ENCODE measurements around the gene ACTN3. TPM values are rescaled to one million over a fixed set of nuclear protein-coding genes. Genes with fewer than 3 reads are reported as not detected.
"Not testable (repeated sequence)": the region's sequence is repeated elsewhere in the genome, so short reads cannot be mapped to it uniquely, and the experiment has no call there.

ACTN3 gene
- total RNA-seq, 1 donor from 2014 or later, result 0.07 TPM

DNA sequence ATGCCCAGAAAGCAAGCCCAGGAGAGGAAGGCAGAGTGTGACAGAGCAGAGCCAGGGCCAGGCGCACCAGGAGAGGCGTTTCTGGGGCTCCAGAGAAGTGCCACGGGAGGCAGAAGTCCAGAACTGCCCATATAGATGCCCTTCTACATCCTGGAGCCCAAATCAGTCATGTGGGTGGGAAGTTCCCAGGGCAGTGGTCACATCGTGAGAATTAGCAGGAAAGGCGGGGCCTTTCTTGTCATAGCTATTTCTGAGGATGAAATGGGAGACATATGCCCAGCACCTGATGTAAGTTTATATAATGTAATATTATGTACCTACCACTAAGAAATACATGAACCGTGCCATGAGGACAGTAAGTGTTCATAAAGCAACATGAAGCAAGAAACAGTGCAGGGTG, 13.9 kb upstream of the ACTN3 start:
- H3K27ac Mint-ChIP-seq, result no peak overlapping the region
- DNase-seq, result no peak
- H3K9me3 Mint-ChIP-seq, result no peaks in the 10 kb centered on the region
- H3K4me3 Mint-ChIP-seq, result no peak overlapping the region
- H3K36me3 Mint-ChIP-seq (ENCODE audit: low read depth), result peaks cover 11% of the 10 kb centered on the region
- intact Hi-C loops (cut with micrococcal nuclease), result no loop called here
- no peaks in the 10 kb centered on the region for H3K27me3 Mint-ChIP-seq
- H3K4me1 Mint-ChIP-seq, result peaks cover 3% of the 10 kb centered on the region

- no peak overlapping the region for H3K27ac Mint-ChIP-seq
- peaks cover 10% of the 10 kb centered on the region for H3K4me1 Mint-ChIP-seq
- intact Hi-C loops (cut with micrococcal nuclease), result no loop called here
- H3K4me3 Mint-ChIP-seq, result no peak overlapping the region
- H3K9me3 Mint-ChIP-seq, result no peaks in the 10 kb centered on the region
- H3K36me3 Mint-ChIP-seq (ENCODE audit: low read depth), result peaks cover 38% of the 10 kb centered on the region
- no peaks in the 10 kb centered on the region for H3K27me3 Mint-ChIP-seq
- no peak for DNase-seq
These were observed 7.4 kb upstream of the ACTN3 start for GRCh38 chr11:66539170-66539869.

GRCh38 chr11:66539870-66540213, 6.9 kb upstream of the ACTN3 start:
- Mint-ChIP-seq H3K27me3 (no peaks in the 10 kb centered on the region), H3K27ac (no peak overlapping the region), H3K4me1 (peaks cover 12% of the 10 kb centered on the region), H3K36me3 (ENCODE audit: low read depth) (peaks cover 38% of the 10 kb centered on the region), H3K4me3 (no peak overlapping the region), H3K9me3 (no peaks in the 10 kb centered on the region)
- intact Hi-C loops (cut with micrococcal nuclease), result no loop called here
- no peak for DNase-seq

DNA sequence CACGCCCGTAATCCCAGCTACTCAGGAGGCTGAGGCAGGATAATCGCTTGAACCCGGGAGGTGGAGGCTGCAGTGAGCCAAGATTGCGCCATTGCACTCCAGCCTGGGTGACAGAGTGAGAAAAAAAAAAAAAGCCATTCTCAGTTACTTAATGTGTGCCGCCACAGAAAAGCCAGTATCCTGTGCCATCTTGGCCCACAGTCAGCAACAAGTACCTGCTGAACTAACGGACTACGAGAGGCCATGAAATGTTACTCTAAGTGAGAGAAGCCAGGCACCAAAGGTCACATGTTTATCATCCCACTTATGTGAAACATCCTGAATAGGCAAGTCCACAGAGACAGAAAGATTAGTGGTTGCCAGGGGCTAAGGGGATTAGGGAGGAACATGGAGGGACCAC, 6.1 kb upstream of the ACTN3 start:
- H3K9me3 Mint-ChIP-seq; H3K27ac Mint-ChIP-seq; DNase-seq; intact Hi-C loops (cut with micrococcal nuclease); H3K27me3 Mint-ChIP-seq; H3K4me3 Mint-ChIP-seq: not testable (repeated sequence)
- Mint-ChIP-seq H3K36me3 (ENCODE audit: low read depth) (peaks cover 35% of the 10 kb centered on the region), H3K4me1 (peaks cover 15% of the 10 kb centered on the region)

- intact Hi-C loops (cut with micrococcal nuclease), result no loop called here
- no peaks in the 10 kb centered on the region for H3K27me3 Mint-ChIP-seq
- no peaks in the 10 kb centered on the region for H3K9me3 Mint-ChIP-seq
- no peak for DNase-seq
- H3K36me3 Mint-ChIP-seq (ENCODE audit: low read depth), result peaks cover 27% of the 10 kb centered on the region
- H3K4me1 Mint-ChIP-seq, result peaks cover 17% of the 10 kb centered on the region
- H3K27ac Mint-ChIP-seq, result peak overlapping the region; percentile 1
- no peak overlapping the region for H3K4me3 Mint-ChIP-seq
These were observed 4.8 kb upstream of the ACTN3 start for GRCh38 chr11:66541892-66542291.

DNA sequence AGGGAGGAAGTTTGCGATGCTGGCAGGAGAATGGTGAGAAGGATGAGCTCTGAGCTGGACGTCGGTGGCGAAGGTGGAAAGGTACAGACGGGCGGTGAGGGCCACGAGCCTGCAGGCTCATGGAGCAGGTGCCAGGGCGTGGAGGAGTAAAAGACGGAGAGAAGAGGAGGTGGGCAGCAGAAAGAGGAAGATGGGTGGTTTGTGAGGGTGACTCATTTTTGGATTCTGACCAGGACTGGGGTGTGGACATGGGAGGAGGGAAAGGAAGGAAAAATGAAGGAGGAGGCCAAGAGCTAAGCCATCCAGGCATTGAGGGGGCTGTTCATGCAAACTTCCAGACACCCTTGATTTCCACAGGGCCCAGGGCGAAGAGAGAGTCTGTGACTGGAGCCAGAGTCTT, 4.3 kb upstream of the ACTN3 start:
- peak overlapping the region; percentile 1 for H3K27ac Mint-ChIP-seq
- no peaks in the 10 kb centered on the region for H3K27me3 Mint-ChIP-seq
- intact Hi-C loops (cut with micrococcal nuclease), result no loop called here
- H3K36me3 Mint-ChIP-seq (ENCODE audit: low read depth), result peaks cover 27% of the 10 kb centered on the region
- peaks cover 17% of the 10 kb centered on the region for H3K4me1 Mint-ChIP-seq
- H3K9me3 Mint-ChIP-seq, result no peaks in the 10 kb centered on the region
- DNase-seq, result no peak
- no peak overlapping the region for H3K4me3 Mint-ChIP-seq

- peak; percentile 83 for DNase-seq
- Mint-ChIP-seq H3K4me1 (peaks cover 17% of the 10 kb centered on the region), H3K4me3 (peak overlapping the region; percentile 75), H3K9me3 (no peaks in the 10 kb centered on the region), H3K27me3 (peaks cover 2% of the 10 kb centered on the region), H3K36me3 (ENCODE audit: low read depth) (peaks cover 25% of the 10 kb centered on the region), H3K27ac (peak overlapping the region; percentile 61)
- intact Hi-C loops (cut with micrococcal nuclease), result no loop called here
These were observed 3.2 kb upstream of the ACTN3 start for GRCh38 chr11:66543263-66544107.

DNA sequence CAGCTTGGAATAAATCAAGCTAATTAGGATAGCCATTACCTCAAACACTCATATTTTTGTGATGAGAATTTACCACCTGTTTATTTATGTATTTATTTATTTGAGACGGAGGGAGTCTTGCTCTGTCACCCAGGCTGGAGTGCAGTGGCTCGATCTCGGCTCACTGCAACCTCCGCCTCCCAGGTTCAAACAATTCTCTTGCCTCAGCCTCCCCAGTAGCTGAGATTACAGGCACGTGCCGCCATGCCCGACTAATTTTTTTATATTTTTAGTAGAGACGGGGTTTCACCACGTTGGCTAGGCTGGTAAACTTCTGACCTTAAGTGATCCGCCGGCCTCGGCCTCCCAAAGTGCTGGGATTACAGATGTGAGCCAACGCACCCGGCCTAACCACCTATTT, 1.8 kb upstream of the ACTN3 start:
- peak overlapping the region; percentile 80 for H3K27ac Mint-ChIP-seq
- H3K36me3 Mint-ChIP-seq (ENCODE audit: low read depth), result peaks cover 22% of the 10 kb centered on the region

DNA sequence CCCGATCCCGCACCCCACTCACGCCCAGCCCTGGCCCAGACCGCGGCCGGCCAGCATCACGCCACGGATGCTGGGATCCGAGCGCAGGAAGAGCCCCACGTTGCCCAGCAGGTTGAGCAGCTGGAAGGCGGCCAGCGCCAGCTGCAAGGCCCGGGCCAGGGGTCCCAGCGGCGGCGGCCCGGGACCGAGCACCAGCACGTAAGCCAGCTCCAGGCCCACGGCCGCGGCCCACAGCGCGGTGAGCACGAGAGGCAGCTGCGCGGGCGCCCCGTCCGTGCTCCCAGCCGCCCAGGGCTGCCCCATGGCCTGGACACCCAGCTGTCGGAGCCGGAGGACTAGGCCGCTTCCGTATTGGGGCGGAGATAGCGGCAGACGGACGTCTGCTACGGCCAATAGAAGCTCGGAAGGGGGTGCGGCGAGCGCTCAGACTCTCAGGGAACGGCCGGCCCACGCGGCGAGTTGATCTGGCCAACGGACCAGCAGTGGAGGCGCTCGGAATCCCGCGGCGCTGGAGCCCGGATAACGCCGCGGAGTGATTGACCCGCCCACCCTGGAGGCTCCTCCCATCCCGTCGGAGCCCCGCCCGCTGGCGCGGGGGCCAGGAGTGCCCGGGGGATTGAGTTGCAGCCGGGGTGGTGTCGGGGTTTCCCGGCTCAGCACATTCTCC, 869 bp upstream of the ACTN3 start, which contains the start of gene ZDHHC24:
Gene ZDHHC24 (minus strand): TSS at position 348 of the 667 bp plus-strand sequence. CDS start 45 bp downstream, at position 303.
- intact Hi-C loops (cut with micrococcal nuclease), result loop anchor here (1.0 to 2.0 kb wide), 4 partner anchors 36 to 132 kb away; partner anchors contain the start of genes BBS1, CCDC87, CCS and DPP3
- Mint-ChIP-seq H3K36me3 (ENCODE audit: low read depth) (peaks cover 20% of the 10 kb centered on the region), H3K27ac (peak within 1 kb of the TSS; percentile 80), H3K9me3 (no peaks in the 10 kb centered on the region), H3K27me3 (peaks cover 13% of the 10 kb centered on the region), H3K4me1 (peaks cover 17% of the 10 kb centered on the region), H3K4me3 (peak within 1 kb of the TSS; percentile 89)
- DNase-seq, result peak; percentile 97

More for the DNA sequence above, 1.8 kb upstream of the ACTN3 start:
- H3K9me3 Mint-ChIP-seq; DNase-seq; intact Hi-C loops (cut with micrococcal nuclease): not testable (repeated sequence)
- Mint-ChIP-seq H3K4me3 (peak overlapping the region; percentile 89), H3K27me3 (peaks cover 11% of the 10 kb centered on the region), H3K4me1 (peaks cover 17% of the 10 kb centered on the region)

GRCh38 chr11:66546966-66547661, 411 bp downstream of the ACTN3 start:
- H3K4me3 Mint-ChIP-seq, result peak overlapping the region; percentile 89
- intact Hi-C loops (cut with micrococcal nuclease), result loop anchor here (1.0 to 2.0 kb wide), 4 partner anchors 37 to 131 kb away; partner anchors contain the start of genes BBS1, CCDC87, CCS and DPP3
- H3K9me3 Mint-ChIP-seq, result no peaks in the 10 kb centered on the region
- H3K36me3 Mint-ChIP-seq (ENCODE audit: low read depth), result peaks cover 10% of the 10 kb centered on the region
- H3K4me1 Mint-ChIP-seq, result peaks cover 17% of the 10 kb centered on the region
- peaks cover 13% of the 10 kb centered on the region for H3K27me3 Mint-ChIP-seq
- peak; percentile 61 for DNase-seq
- H3K27ac Mint-ChIP-seq, result no peak overlapping the region

GRCh38 chr11:66547662-66548009, 933 bp downstream of the ACTN3 start:
- intact Hi-C loops (cut with micrococcal nuclease), result loop anchor here (2.0 kb wide), 1 partner anchor 45 kb away; the partner anchor contains the start of genes CCDC87 and CCS
- peaks cover 5% of the 10 kb centered on the region for H3K36me3 Mint-ChIP-seq (ENCODE audit: low read depth)
- H3K4me3 Mint-ChIP-seq, result no peak overlapping the region
- no peak overlapping the region for H3K27ac Mint-ChIP-seq
- H3K4me1 Mint-ChIP-seq, result peaks cover 15% of the 10 kb centered on the region
- DNase-seq, result no peak
- no peaks in the 10 kb centered on the region for H3K9me3 Mint-ChIP-seq
- H3K27me3 Mint-ChIP-seq, result peaks cover 13% of the 10 kb centered on the region

- Mint-ChIP-seq H3K9me3 (no peaks in the 10 kb centered on the region), H3K4me1 (peaks cover 15% of the 10 kb centered on the region), H3K27me3 (peaks cover 13% of the 10 kb centered on the region), H3K36me3 (ENCODE audit: low read depth) (peaks cover 4% of the 10 kb centered on the region), H3K27ac (no peak overlapping the region), H3K4me3 (no peak overlapping the region)
- intact Hi-C loops (cut with micrococcal nuclease), result no loop called here
- no peak for DNase-seq
These were observed 1.3 kb downstream of the ACTN3 start for GRCh38 chr11:66548041-66548440.

All from activated CD4-positive, alpha-beta T cell treated with anti-CD3 and anti-CD28 coated beads, Interleukin-2, amount 10 ng/mL, durations not matched to agents 24 days and 14 days (primary cell).